Hepatocyte (in vitro differentiated cells): ENCODE results near the gene CYP4F8. TPM values are rescaled to one million over a fixed set of nuclear protein-coding genes. Genes with fewer than 3 reads are reported as not detected.
"Not testable (repeated sequence)": the region's sequence is repeated elsewhere in the genome, so short reads cannot be mapped to it uniquely, and the experiment has no call there.

Experiments
- DNase-seq: peaks from one replicate; pipeline ENCODE4 v3.0.0-alpha.2; 2016; ENCODE audit warnings: low spot score
- H2AFZ ChIP-seq: fragments of 200-600 bp; sonication (generic); 2 replicates; pipeline ENCODE4 v1.6.0; 2016; ENCODE audit warnings: antibody characterized with exemption, mild to moderate bottlenecking
- H3K27ac ChIP-seq: fragments of 200-600 bp; sonication (generic); 2 replicates; pipeline ENCODE4 v1.5.1; 2016; ENCODE audit warnings: mild to moderate bottlenecking
- H3K27me3 ChIP-seq: fragments of 200-600 bp; sonication (generic); 2 replicates; pipeline ENCODE4 v1.6.1; 2016
- H3K36me3 ChIP-seq: fragments of 200-600 bp; sonication (generic); replicated peaks from 2 replicates; pipeline ENCODE4 v1.5.1; 2016; ENCODE audit warnings: low read depth; ENCODE audit not compliant: insufficient read depth
- H3K4me1 ChIP-seq: fragments of 200-600 bp; sonication (generic); 2 replicates; pipeline ENCODE4 v1.5.1; 2016; ENCODE audit warnings: mild to moderate bottlenecking, moderate library complexity; ENCODE audit not compliant: insufficient read depth
- H3K4me2 ChIP-seq: fragments of 200-600 bp; sonication (generic); 2 replicates; pipeline ENCODE4 v1.6.0; 2016
- H3K4me3 ChIP-seq: fragments of 200-600 bp; sonication (generic); 2 replicates; pipeline ENCODE4 v1.5.1; 2016; ENCODE audit warnings: mild to moderate bottlenecking
- H3K79me2 ChIP-seq: fragments of 200-600 bp; sonication (generic); 2 replicates; pipeline ENCODE4 v1.6.0; 2017; ENCODE audit warnings: mild to moderate bottlenecking
- H3K9me2 ChIP-seq: fragments of 200-600 bp; sonication (generic); replicated peaks from 2 replicates; pipeline ENCODE4 v1.6.0; 2017; ENCODE audit warnings: mild to moderate bottlenecking; ENCODE audit not compliant: insufficient read depth
- H3K9me3 ChIP-seq: fragments of 200-600 bp; sonication (generic); 2 replicates; pipeline ENCODE4 v1.5.1; 2016; ENCODE audit warnings: low read depth, mild to moderate bottlenecking
- H4K20me1 ChIP-seq: fragments of 200-600 bp; sonication (generic); 2 replicates; pipeline ENCODE4 v1.6.0; 2016; ENCODE audit warnings: mild to moderate bottlenecking; ENCODE audit not compliant: insufficient read depth, poor library complexity, severe bottlenecking
- EZH2 ChIP-seq: fragments of 200-600 bp; sonication (generic); IDR thresholded peaks from 2 replicates; pipeline ENCODE4 v1.6.1; 2016; ENCODE audit warnings: antibody characterized with exemption, mild to moderate bottlenecking, borderline replicate concordance
- EZH2phosphoT487 ChIP-seq: fragments of 200-600 bp; sonication (generic); IDR thresholded peaks from one replicate; pipeline ENCODE4 v1.6.1; 2018; ENCODE audit warnings: antibody characterized with exemption, mild to moderate bottlenecking, low read depth, moderate library complexity; ENCODE audit not compliant: unreplicated experiment, severe bottlenecking
- WGBS: methylation state at CpG from one replicate; pipeline ENCODE4 v1.1.6; 2016; ENCODE audit warnings: low lambda C conversion rate; ENCODE audit errors: missing lambda C conversion rate; 5-methylcytosine and 5-hydroxymethylcytosine counted together
- polyA plus RNA-seq: library from polyadenylated mRNA; unstranded; fragments of >200 nt; fragmentation: Nextera tagmentation; extraction: Ambion mirVana; gene quantifications from 2 replicates; pipeline ENCODE4 v1.2.1, GENCODE V29; 2016
- total RNA-seq: library from RNA; depleted of rRNA; stranded (reverse); fragments of >200 nt; gene quantifications from 2 replicates; pipeline ENCODE4 v1.2.3, GENCODE V29; 2014
- TF ChIP-seq, protein P1 (sequence below): fragments of 200-600 bp; sonication (generic); IDR thresholded peaks from 2 replicates; pipeline ENCODE4 v1.5.1; 2016; ENCODE audit warnings: antibody characterized with exemption, mild to moderate bottlenecking; ENCODE audit not compliant: poor library complexity

The CYP4F8 gene
- total and polyA plus RNA-seq, 2 experiments from 2014 or later = not detected

GRCh38 chr19:15649526-15649925, 34.5 kb downstream of the CYP4F8 start:
- Histone ChIP-seq H3K4me2 (no peak overlapping the region), H3K27me3 (no peaks in the 10 kb centered on the region), H3K4me1 (no peaks in the 10 kb centered on the region), H3K79me2 (no peaks in the 10 kb centered on the region), H4K20me1 (no peaks in the 10 kb centered on the region), H3K9me3 (no peaks in the 10 kb centered on the region), H3K4me3 (no peak overlapping the region), H3K9me2 (no peaks in the 10 kb centered on the region), H3K27ac (no peak overlapping the region), H3K36me3 (no peaks in the 10 kb centered on the region), H2AFZ (no peak overlapping the region)
- TF ChIP-seq, protein P1, sequence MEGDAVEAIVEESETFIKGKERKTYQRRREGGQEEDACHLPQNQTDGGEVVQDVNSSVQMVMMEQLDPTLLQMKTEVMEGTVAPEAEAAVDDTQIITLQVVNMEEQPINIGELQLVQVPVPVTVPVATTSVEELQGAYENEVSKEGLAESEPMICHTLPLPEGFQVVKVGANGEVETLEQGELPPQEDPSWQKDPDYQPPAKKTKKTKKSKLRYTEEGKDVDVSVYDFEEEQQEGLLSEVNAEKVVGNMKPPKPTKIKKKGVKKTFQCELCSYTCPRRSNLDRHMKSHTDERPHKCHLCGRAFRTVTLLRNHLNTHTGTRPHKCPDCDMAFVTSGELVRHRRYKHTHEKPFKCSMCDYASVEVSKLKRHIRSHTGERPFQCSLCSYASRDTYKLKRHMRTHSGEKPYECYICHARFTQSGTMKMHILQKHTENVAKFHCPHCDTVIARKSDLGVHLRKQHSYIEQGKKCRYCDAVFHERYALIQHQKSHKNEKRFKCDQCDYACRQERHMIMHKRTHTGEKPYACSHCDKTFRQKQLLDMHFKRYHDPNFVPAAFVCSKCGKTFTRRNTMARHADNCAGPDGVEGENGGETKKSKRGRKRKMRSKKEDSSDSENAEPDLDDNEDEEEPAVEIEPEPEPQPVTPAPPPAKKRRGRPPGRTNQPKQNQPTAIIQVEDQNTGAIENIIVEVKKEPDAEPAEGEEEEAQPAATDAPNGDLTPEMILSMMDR = no peak
- TF ChIP-seq EZH2 (no peak), EZH2phosphoT487 (no peak)
- DNase-seq = no peak
- 56% methylated on average over 2 of the region's 2 CpGs for WGBS

DNA sequence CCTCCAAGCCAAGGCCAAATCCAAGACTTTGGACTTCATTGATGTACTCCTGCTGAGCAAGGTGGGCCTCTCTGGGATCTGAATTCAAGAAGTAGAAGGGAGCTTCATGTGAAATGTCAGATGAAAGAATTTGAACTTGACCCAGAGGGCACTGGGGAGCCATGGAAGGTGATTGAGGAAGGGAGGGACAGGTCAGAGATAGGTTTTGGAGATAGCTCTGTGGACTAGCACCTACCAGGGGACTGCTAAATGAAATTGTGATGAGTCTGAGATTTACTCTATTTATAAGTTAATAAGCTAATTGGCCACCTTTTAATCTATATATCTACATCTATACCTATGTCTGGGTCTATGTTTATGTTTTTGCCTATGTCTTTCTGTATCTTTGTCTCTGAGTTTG, 35.1 kb downstream of the CYP4F8 start:
- not testable (repeated sequence) for H2AFZ ChIP-seq, H3K27ac ChIP-seq, H3K79me2 ChIP-seq, H3K9me3 ChIP-seq, H3K4me2 ChIP-seq, H4K20me1 ChIP-seq, H3K4me1 ChIP-seq, H3K9me2 ChIP-seq, H3K4me3 ChIP-seq, H3K36me3 ChIP-seq, DNase-seq, H3K27me3 ChIP-seq

DNA sequence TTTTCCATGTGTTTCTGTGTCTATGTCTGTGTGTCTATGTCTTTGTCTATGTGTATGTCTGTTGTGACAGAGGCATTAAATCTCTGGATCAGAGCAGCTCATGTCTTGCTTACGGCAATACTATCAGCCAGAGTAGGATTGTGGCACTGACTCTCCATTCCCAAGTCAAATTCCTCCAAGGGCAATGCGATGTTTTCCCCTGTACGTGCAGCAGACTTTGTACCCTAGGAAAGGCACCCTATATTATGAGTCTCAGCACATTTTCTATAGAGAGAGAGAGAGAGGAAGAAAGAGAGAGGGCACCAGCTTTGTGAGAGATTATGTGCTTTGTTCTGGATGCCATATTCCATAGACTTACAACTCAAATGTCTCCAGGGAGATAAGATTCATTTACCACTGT, 36.8 kb downstream of the CYP4F8 start:
- TF ChIP-seq, protein P1 = no peak
- TF ChIP-seq EZH2 (no peak), EZH2phosphoT487 (no peak)

GRCh38 chr19:15652559-15653278, 37.7 kb downstream of the CYP4F8 start:
- WGBS = 71% methylated on average over 8 of the region's 8 CpGs
- TF ChIP-seq, protein P1 = no peak
- TF ChIP-seq EZH2 = no peak
- no peak for TF ChIP-seq EZH2phosphoT487
- H3K9me3 ChIP-seq = no peaks in the 10 kb centered on the region
- H3K4me3 ChIP-seq = no peak overlapping the region
- H3K27me3 ChIP-seq = no peaks in the 10 kb centered on the region
- H3K27ac ChIP-seq = no peak overlapping the region
- H3K4me1 ChIP-seq = no peaks in the 10 kb centered on the region
- no peak for DNase-seq
- H2AFZ ChIP-seq = no peak overlapping the region
- no peaks in the 10 kb centered on the region for H3K36me3 ChIP-seq
- H3K9me2 ChIP-seq = no peaks in the 10 kb centered on the region
- H3K4me2 ChIP-seq = no peak overlapping the region
- H4K20me1 ChIP-seq = no peaks in the 10 kb centered on the region
- H3K79me2 ChIP-seq = no peaks in the 10 kb centered on the region

More for the DNA sequence above, 36.8 kb downstream of the CYP4F8 start:
- no peaks in the 10 kb centered on the region for H3K4me1 ChIP-seq
- H3K4me2 ChIP-seq = no peak overlapping the region
- no peak overlapping the region for H3K27ac ChIP-seq
- DNase-seq = no peak
- no peaks in the 10 kb centered on the region for H3K27me3 ChIP-seq
- no peaks in the 10 kb centered on the region for H4K20me1 ChIP-seq
- no peak overlapping the region for H2AFZ ChIP-seq
- no peaks in the 10 kb centered on the region for H3K36me3 ChIP-seq
- H3K9me3 ChIP-seq = no peaks in the 10 kb centered on the region
- no peaks in the 10 kb centered on the region for H3K79me2 ChIP-seq
- WGBS = 67% methylated on average over 3 of the region's 3 CpGs
- no peaks in the 10 kb centered on the region for H3K9me2 ChIP-seq
- no peak overlapping the region for H3K4me3 ChIP-seq
